K562 (cell line): Measurements from ENCODE around the gene ECSIT.

Experiments
- CBFA2T2 ChIP-seq: fragments of 450-650 bp; conservative IDR thresholded peaks from 2 replicates; pipeline ENCODE4 v1.6.1; 2017; ENCODE audit warnings: mild to moderate bottlenecking
- EP300 ChIP-seq: IDR thresholded peaks from 2 replicates; pipeline ENCODE4 v1.6.1; 2012; ENCODE audit warnings: low read length, improper control_type of control experiment
- FOXA1 ChIP-seq: fragments of 450-650 bp; IDR thresholded peaks from 2 replicates; pipeline ENCODE4 v1.6.1; 2016; ENCODE audit warnings: mild to moderate bottlenecking, borderline replicate concordance
- GTF2A2 ChIP-seq: IDR thresholded peaks from 2 replicates; pipeline ENCODE4 v1.6.1; 2016; ENCODE audit warnings: mild to moderate bottlenecking, missing genetic modification characterization, missing compliant biosample characterization
- MBD2 ChIP-seq: sonication (generic); IDR thresholded peaks from 2 replicates; pipeline ENCODE4 v1.6.1; 2016; ENCODE audit warnings: low read depth, borderline replicate concordance
- MXI1 ChIP-seq: IDR thresholded peaks from 2 replicates; pipeline ENCODE4 v1.6.1; 2011; ENCODE audit warnings: low read depth, mild to moderate bottlenecking, improper control_type of control experiment, low read length
- POLR2AphosphoS5 ChIP-seq: IDR thresholded peaks from 2 replicates; pipeline ENCODE4 v1.6.1; 2011; ENCODE audit warnings: mild to moderate bottlenecking, low read depth, low read length, moderate library complexity; ENCODE audit not compliant: control insufficient read depth, insufficient read depth
- SP1 ChIP-seq: sonication (generic); formaldehyde crosslinking; IDR thresholded peaks from 2 replicates; pipeline ENCODE4 v1.8.1; 2022; ENCODE audit warnings: mild to moderate bottlenecking, missing genetic modification reagents
- ZNF239 ChIP-seq: fragments of 250-450 bp; sonication (Bioruptor Pico); IDR thresholded peaks from 2 replicates; pipeline ENCODE4 v1.4.0; 2020; ENCODE audit warnings: mild to moderate bottlenecking
- TF ChIP-seq, protein P1 (sequence below), 3 experiments: IDR thresholded peaks in 2 of 3; conservative IDR thresholded peaks in 1 of 3; 2 replicates each; pipeline ENCODE4 v1.5.1; 2011 to 2012; ENCODE audit warnings: low read length in 3 of 3, mild to moderate bottlenecking in 3 of 3, control low read depth in 2 of 3, improper control_type of control experiment in 1 of 3, inconsistent platforms in 1 of 3, low read depth in 1 of 3, mixed read lengths in 1 of 3, moderate library complexity in 1 of 3; ENCODE audit not compliant: insufficient read depth in 2 of 3
- TF ChIP-seq, protein P2 (sequence below): fragments of 450-650 bp; conservative IDR thresholded peaks from 2 replicates; pipeline ENCODE4 v1.6.1; 2016; ENCODE audit warnings: missing genetic modification characterization, low read depth, mild to moderate bottlenecking, control low read depth, missing compliant biosample characterization
- TF ChIP-seq, protein P3 (sequence below), 2 experiments: fragments of 450-650 bp; formaldehyde crosslinking in 1 of 2; IDR thresholded peaks; 2 replicates each; pipeline versions ENCODE4 v1.4.0 to v1.6.1; 2014 to 2020; ENCODE audit warnings: mild to moderate bottlenecking in 2 of 2, borderline replicate concordance in 1 of 2, low read depth in 1 of 2

DNA sequence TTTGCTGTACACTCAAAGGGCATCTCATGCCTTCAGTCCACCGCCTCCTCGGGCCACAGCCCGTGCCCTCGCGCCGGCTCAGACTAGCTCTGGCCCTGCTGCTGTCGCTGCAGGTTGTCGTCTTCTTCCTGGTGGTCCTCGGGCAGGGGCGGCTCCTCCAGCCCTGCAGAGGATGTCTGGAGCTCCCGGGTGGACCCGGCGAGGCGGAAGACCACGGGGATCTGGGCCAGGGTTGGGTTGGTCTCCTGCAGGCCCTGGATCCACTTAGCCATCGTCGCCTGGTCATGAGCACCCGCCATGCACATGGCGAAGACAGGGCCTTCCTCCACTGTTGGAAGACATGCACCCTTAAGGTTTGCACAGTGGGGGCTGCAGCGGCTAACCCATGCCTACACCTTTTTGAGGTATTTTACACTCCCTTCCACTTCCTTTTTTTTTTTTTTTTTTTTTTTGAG is 22.8 kb downstream of the ECSIT start:
- TF ChIP-seq, protein P1, sequence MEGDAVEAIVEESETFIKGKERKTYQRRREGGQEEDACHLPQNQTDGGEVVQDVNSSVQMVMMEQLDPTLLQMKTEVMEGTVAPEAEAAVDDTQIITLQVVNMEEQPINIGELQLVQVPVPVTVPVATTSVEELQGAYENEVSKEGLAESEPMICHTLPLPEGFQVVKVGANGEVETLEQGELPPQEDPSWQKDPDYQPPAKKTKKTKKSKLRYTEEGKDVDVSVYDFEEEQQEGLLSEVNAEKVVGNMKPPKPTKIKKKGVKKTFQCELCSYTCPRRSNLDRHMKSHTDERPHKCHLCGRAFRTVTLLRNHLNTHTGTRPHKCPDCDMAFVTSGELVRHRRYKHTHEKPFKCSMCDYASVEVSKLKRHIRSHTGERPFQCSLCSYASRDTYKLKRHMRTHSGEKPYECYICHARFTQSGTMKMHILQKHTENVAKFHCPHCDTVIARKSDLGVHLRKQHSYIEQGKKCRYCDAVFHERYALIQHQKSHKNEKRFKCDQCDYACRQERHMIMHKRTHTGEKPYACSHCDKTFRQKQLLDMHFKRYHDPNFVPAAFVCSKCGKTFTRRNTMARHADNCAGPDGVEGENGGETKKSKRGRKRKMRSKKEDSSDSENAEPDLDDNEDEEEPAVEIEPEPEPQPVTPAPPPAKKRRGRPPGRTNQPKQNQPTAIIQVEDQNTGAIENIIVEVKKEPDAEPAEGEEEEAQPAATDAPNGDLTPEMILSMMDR (IDR thresholded peaks at IDR 0.05 in 2 of 3, conservative IDR thresholded peaks at IDR 0.05 in 1 of 3; ENCODE audit: insufficient read depth in 2 of 3, low read depth in 1 of 3, low read length in 3 of 3): no peak
- no peak for TF ChIP-seq POLR2AphosphoS5
- TF ChIP-seq MBD2: no peak
- TF ChIP-seq, protein P2, sequence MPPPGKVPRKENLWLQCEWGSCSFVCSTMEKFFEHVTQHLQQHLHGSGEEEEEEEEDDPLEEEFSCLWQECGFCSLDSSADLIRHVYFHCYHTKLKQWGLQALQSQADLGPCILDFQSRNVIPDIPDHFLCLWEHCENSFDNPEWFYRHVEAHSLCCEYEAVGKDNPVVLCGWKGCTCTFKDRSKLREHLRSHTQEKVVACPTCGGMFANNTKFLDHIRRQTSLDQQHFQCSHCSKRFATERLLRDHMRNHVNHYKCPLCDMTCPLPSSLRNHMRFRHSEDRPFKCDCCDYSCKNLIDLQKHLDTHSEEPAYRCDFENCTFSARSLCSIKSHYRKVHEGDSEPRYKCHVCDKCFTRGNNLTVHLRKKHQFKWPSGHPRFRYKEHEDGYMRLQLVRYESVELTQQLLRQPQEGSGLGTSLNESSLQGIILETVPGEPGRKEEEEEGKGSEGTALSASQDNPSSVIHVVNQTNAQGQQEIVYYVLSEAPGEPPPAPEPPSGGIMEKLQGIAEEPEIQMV (tag): no peak
- TF ChIP-seq FOXA1: no peak
- no peak for TF ChIP-seq GTF2A2 (tag)
- TF ChIP-seq CBFA2T2: no peak
- TF ChIP-seq EP300: no peak
- TF ChIP-seq, protein P3, sequence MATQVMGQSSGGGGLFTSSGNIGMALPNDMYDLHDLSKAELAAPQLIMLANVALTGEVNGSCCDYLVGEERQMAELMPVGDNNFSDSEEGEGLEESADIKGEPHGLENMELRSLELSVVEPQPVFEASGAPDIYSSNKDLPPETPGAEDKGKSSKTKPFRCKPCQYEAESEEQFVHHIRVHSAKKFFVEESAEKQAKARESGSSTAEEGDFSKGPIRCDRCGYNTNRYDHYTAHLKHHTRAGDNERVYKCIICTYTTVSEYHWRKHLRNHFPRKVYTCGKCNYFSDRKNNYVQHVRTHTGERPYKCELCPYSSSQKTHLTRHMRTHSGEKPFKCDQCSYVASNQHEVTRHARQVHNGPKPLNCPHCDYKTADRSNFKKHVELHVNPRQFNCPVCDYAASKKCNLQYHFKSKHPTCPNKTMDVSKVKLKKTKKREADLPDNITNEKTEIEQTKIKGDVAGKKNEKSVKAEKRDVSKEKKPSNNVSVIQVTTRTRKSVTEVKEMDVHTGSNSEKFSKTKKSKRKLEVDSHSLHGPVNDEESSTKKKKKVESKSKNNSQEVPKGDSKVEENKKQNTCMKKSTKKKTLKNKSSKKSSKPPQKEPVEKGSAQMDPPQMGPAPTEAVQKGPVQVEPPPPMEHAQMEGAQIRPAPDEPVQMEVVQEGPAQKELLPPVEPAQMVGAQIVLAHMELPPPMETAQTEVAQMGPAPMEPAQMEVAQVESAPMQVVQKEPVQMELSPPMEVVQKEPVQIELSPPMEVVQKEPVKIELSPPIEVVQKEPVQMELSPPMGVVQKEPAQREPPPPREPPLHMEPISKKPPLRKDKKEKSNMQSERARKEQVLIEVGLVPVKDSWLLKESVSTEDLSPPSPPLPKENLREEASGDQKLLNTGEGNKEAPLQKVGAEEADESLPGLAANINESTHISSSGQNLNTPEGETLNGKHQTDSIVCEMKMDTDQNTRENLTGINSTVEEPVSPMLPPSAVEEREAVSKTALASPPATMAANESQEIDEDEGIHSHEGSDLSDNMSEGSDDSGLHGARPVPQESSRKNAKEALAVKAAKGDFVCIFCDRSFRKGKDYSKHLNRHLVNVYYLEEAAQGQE (IDR thresholded peaks at IDR 0.05; ENCODE audit: borderline replicate concordance): peak; percentile 47
- TF ChIP-seq, protein P3 (CRISPR knock-in tag; IDR thresholded peaks at IDR 0.05; ENCODE audit: low read depth): no peak
- TF ChIP-seq ZNF239 (CRISPR knock-in tag): no peak
- no peak for TF ChIP-seq SP1 (CRISPR knock-in tag)
- TF ChIP-seq MXI1: no peak
